ENCODE results near the gene TSPAN31.
A peak's percentile ranks its signal among the peaks of the same experiment; 100 is the strongest.
"Not testable (repeated sequence)": the region's sequence is repeated elsewhere in the genome, so short reads cannot be mapped to it uniquely, and the experiment has no call there.

TSPAN31 gene

DNA sequence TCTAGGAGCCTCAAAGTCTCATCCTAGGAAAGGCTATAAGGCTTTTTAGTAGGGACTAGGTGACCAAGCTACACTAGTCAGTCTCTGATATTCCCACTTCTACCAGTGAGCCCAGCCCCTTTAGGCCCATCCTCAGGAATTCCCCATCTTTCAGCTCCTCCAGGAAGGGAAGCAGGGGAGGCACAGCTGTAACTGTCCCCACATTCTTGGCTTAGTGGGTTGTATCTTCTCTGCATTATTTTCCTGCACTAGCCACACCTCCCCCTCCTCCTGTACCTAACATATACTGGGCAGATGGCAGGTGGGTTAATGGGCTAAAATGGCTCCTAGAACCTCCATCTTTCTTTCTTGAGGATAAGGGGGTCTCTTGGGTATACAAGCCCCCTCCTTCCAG lies 22.5 kb downstream of the TSPAN31 start:
- no peak for DNase-seq (ENCODE audit: low spot score)

DNA sequence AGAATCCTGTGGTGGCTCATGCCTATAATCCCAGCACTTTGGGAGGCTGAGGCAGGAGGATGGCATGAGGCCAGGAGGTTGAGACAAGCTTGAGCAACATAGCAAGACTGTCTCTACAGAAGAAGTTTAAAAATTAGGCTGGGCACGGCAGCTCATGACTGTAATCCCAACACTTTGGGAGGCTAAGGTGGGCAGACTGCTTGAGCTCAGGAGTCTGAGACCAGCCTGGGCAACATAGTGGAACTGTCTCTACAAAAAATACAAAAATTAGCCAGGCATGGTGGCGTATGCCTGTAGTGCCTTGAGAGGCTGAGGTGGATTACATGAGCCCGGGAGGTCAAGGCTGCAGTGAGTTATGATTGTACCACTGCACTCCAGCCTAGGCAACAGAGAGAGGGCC lies 23.0 kb downstream of the TSPAN31 start:
- no peak for DNase-seq (ENCODE audit: low spot score)

DNA sequence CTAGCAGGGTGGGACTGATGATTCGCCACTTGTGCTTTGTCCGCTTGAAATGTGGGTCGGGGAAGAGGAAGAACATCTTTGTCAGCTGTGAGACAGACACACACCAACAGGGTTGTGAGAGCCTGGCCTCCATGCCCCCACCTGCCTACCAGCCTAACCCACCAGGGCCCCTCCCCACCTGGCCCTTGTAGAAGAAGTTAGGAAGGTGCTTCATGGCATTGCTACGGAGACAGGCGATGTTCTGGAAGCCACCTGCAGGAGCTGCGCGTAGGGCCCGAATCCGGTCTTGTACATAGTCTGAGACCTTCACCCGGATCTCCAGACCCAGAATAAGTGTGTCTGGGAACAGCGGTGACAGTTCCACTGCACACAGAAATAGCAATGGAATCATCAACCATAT lies 24.8 kb downstream of the TSPAN31 start:
- no peak for DNase-seq (ENCODE audit: low spot score)

DNA sequence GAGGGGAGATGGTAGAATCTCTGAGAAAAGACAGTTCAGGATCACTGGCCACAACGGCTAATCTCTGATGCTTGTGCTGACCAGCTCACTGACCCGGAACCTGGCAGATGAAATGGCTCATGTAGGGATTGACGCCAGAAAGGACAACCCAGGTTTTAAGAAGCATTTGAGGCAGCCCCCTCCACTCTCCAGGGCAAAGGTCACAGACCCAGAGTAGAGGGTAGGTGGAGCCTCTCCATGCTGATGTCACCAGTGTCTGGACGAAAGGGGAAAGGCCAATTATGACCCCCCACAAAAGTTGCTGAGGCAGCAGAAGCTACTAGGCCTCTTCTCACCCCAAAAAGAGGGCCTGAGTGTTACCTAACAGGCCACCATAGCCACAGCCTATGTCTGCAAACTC lies 25.9 kb downstream of the TSPAN31 start:
- no peak for DNase-seq (ENCODE audit: low spot score)

DNA sequence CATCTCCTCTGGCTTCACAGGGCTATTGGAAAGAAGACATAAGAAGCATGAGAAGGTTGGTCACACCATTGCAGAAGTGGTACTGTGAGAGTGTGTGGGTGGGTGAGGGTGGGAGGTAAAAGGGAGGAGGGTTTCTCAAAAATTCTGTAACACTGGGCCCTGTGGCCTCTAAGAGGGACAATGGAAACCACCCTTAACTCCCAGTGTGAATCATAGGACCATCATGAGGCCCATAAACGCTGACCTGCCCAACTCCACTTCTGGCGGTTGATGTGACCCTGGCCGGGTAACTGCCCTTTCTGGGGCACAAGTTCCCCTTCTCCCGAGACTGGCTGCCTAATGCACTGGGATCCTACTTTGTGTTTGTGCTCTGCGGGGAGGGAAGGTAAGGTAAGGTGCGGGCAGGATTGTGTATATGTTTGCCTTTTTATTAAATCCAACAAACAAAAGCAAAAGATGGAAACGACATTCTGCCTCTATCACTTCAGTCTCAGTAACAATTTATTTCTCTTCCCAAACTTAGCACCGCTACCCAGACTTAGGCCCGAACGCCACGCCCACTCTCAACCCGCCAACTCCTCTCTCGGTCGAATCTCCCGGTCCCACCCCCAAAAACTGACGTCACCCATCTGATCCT lies 26.5 kb downstream of the TSPAN31 start:
- DNase-seq (ENCODE audit: low spot score) = peak; percentile 87

DNA sequence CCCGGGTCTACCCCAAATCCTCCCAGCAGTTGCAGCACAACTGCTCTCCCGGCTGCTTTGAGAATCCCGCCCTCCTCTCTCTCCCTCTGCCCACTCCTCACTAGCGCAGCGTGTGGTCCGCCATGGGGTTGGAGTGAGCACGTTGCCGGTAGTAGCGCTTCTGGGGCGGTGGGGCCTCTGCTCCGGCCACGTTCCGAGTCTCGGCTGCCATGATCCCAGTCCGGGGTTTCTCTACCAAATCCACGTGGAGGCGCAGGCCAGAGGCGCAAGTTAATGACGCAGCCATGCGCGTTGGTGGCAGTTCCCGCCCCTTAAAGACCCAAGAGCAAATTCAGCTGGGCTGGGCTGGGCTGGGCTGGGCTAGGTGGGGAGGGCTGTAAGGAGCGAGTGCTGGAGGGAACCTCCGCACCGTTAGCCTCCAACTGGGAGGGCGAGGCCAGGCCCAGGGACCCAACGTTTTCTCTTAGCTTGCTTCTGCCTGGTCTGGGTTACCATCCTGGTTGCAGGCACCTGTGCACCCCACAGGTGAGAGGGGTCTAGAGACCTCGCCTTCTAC lies 27.1 kb downstream of the TSPAN31 start, which contains the start of gene METTL1:
TSS of gene METTL1 (minus strand) at position 233 of the 556 bp plus-strand sequence. CDS start at position 211, 22 bp downstream.
- DNase-seq (ENCODE audit: low spot score) = peak; percentile 96

DNA sequence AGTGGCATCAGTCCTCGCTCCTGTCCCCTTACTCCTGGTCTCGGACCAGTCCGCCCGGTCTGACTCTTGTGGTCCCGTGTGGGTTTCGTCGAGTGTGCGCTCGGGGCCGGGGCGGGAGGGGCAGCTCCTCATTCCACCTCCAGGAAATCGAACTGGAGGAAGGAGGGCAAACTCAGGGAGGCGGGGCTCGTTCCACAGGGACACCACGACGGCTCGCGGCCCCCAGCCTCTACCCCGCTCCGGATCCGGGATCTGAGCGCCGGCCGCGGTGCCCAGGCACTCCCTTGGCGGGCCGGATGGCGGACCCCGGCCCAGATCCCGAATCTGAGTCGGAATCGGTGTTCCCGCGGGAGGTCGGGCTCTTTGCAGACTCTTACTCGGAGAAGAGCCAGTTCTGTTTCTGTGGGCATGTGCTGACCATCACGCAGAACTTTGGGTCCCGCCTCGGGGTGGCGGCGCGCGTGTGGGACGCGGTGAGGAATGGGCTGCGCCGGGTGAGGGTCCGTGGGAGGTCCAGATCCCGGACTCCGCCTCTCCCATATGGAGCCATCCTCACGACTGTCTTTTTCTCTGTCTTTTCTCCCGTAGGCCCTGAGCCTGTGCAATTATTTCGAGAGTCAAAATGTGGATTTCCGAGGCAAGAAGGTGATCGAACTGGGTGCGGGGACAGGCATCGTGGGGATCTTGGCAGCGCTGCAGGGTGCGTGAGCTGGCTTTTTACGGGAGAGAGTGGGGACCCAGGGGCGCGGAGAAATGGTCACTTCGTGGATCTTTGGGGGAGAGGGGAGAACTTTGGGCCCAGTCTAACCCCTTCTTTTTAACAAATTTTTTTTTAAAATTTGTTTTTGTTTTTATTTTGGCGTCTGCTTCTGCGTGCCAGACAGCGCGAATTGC lies 27.8 kb downstream of the TSPAN31 start, which contains the start of gene EEF1AKMT3:
TSS of gene EEF1AKMT3 (plus strand) at position 186 of the 894 bp plus-strand sequence. CDS start at position 297, 111 bp downstream.
- peak; percentile 66 for DNase-seq (ENCODE audit: low spot score)

DNA sequence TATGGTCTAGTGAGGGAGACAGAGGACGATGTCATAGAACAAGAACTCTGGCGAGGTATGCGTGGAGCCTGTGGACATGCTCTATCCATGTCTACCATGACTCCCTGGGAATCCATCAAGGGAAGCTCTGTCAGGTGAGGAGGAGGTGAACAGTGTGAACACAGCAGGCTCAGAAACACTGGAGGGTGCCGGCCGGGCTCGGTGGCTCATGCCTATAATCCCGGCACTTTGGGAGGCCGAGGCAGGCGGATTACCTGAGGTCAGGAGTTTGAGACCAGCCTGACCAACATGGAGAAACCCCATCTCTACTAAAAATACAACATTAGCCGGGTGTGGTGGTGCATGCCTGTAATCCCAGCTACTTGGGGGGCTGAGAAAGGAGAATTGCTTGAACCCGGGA lies 29.8 kb downstream of the TSPAN31 start:
- DNase-seq (ENCODE audit: low spot score) = not testable (repeated sequence)

DNA sequence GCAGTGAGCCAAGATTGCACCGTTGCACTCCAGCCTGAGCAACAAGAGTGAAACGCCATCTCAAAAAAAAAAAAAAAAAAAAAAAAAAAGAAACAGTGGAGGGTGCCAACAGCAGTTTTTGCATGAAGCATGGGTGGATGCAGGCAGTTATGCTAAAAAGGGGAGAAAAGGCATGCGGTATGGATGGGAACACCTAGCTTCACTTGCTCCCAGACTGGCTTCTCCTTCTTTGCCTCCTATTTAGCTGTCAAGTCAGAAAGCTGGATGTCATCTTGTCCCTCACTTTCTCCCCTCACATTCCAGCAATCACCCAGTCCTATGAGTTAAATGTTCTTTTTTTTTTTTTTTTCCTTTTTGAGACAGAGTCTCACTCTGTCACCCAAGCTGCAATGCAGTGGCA lies 30.2 kb downstream of the TSPAN31 start:
- DNase-seq (ENCODE audit: low spot score) = no peak

DNA sequence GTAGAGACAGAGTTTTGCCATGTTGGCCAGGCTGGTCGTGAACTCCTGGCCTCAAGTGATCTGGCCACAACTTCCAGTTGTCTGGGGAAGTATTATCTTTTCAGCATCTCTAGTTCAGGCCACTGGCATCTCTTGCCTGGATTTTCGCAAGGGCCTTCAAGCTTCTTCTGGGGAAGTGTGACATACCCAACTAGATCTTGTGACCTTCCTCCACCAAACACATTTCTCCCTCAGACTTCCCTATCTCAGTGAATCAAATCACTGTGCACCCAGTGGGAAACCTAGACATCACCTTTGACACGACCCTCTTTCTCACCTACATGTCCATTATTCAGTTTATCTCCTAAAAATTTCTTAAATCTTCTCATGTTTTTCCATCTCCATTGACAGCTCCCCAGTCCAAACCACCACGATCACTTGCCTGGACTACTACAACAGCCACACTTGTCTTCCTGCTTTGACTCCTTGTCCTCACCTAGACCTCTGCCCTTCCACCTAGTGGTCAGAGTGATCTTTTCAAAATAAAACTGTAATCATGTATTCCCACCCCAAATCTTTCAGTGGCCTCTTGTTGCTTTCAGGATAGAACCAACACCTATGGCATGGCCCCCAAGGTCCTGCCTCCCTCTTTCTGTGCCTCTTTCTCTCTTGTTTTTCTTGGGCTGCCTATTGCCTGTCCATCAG lies 30.9 kb downstream of the TSPAN31 start:
- DNase-seq (ENCODE audit: low spot score) = no peak

DNA sequence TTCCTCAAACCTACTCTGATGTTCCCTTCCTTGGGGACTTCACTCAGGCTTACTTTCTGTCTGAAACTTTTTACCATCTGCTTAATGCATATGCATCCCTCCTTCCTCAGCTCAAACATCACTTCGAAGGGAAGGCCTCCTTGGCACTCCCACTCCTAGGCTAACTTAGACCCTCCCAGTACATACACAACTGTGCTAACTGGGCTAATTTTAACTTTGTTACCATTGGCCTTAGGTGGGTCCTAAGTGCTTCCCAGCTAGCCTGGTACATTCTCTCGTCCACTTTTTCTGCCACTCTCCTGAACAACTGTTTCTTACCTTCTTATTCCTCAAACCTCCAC lies 31.4 kb downstream of the TSPAN31 start:
- no peak for DNase-seq (ENCODE audit: low spot score)

DNA sequence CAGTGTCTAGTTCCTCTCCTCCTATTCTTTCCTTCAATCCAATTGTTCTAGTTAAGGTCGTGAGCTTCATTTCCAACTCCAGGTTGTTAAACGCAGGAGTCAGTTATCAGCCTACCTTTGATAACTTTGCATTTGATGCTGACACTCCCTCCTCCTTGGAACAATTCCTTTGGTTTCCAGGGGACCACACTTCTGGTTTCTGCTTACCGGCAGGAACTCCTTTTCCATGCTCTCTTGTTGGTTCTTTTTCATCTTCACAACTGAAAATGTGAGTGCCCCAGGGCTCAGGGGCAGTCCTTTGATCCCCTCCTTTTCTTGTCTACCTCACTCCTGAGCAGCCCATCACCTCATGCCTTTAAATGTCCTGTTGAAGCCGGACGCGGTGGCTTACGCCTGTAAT lies 32.5 kb downstream of the TSPAN31 start:
- DNase-seq (ENCODE audit: low spot score) = no peak

DNA sequence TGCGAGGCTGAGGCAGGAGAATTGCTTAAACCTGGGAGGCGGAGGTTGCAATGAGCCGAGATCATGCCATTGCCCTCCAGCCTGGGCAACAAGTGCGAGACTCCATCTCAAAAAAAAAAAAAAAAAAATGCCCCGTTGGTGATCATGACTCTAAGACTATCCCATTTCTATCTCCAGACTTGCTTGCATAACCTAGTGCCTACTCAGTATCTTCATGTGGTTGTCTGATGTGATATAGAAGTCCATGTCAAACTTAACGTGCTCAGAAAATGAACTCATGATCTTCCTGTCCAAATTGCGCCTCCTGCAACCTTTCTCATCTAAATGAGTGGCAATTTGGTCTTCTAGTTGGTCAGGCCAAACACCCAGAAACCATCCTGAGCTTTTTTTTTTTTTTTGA lies 33.1 kb downstream of the TSPAN31 start:
- no peak for DNase-seq (ENCODE audit: low spot score)

DNA sequence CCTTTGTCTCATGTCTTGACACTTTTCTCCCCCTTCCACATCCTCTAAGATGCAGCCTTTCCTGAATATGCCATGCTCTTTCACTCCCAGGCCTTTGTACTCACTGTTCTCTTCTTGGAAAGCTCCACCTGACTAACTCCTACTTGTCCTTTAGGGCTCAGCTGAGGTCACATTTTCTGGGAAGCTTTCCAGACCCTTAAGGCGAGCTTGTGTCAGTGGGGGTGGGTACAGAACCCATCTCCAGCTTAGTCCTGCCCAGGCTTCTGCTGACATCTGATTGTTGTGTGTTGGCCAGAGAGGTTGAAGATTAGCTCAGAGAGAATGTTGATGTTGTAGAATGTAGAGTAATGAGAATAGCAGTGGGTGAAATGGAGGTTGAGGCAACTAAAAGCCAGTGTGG lies 34.9 kb downstream of the TSPAN31 start:
- no peak for DNase-seq (ENCODE audit: low spot score)

DNA sequence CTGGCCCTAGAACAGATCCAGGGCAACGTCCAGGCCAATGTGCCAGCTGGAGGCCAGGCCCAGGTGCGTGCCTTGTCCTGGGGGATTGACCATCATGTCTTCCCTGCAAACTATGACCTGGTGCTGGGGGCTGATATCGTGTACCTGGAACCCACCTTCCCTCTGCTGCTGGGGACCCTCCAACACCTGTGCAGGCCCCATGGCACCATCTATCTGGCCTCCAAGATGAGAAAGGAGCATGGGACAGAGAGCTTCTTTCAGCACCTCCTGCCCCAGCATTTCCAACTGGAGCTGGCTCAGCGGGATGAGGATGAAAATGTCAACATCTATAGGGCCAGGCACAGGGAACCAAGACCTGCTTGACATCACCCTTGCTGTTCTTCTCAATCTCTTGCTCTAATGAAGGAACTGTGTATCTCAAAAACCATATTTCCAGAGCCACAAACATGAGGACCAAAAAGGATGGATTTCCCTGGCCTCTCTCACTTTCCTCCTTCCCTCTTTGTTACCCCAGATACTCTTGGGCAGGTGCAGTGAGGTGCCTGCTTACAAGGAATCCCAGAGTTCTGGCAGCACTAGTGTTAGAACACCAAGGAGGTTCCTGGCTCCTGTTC lies 35.6 kb downstream of the TSPAN31 start:
- no peak for DNase-seq (ENCODE audit: low spot score)

DNA sequence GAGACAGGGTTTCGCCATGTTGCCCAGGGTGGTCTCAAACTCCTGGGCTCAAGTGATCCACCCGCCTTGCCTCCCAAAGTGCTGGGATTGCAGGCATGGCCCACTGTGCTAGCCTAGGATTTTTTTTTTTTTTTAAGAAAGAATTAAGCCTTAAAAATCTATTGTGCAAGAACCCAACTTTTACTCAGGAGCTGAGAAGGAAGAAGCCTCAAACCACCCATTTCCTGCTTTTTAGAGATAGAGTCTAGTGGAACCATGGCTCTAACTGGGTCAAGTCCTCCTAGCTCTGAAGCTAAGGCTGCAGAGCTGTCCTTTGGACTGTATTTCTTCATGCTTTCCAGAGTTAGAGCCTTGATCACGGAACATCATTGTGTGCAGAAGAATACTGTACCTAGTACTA lies 36.4 kb downstream of the TSPAN31 start:
- no peak for DNase-seq (ENCODE audit: low spot score)

DNA sequence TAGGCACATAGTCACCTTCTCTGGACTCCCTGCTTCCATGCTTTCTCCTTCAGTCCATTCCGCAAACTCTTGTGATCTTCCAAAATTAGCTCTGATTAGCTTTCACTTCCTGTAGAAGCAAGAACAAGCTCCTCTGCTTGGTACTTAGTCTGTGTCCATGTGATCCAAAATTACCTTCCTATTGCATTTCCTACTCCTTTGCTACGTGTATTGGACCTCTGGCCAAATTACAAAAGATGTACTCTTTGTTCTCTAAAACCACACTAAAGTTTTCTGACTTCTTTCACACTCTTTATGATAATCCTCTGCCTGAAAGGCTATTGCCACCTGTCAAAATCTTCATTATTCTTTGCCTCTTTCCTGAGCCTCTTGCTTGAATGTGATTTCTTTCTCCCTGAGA lies 37.0 kb downstream of the TSPAN31 start:
- DNase-seq (ENCODE audit: low spot score) = no peak

DNA sequence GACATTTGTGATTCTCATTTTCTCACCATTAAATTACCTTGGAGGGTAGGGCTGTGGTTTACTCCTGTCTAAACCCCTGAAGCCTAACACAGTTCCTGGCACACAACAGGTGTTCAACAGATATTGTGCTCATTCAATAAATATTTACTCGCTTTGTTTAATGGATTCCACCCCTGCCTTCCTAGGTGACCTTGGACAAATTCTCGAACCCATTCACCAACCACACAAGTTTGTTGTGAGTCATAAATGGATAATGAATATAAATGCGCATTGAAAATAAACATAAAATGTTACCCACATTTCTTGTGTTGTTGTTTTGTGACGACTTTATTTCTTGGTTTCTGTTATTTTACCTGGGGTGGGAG lies 37.4 kb downstream of the TSPAN31 start:
- no peak for DNase-seq (ENCODE audit: low spot score)

DNA sequence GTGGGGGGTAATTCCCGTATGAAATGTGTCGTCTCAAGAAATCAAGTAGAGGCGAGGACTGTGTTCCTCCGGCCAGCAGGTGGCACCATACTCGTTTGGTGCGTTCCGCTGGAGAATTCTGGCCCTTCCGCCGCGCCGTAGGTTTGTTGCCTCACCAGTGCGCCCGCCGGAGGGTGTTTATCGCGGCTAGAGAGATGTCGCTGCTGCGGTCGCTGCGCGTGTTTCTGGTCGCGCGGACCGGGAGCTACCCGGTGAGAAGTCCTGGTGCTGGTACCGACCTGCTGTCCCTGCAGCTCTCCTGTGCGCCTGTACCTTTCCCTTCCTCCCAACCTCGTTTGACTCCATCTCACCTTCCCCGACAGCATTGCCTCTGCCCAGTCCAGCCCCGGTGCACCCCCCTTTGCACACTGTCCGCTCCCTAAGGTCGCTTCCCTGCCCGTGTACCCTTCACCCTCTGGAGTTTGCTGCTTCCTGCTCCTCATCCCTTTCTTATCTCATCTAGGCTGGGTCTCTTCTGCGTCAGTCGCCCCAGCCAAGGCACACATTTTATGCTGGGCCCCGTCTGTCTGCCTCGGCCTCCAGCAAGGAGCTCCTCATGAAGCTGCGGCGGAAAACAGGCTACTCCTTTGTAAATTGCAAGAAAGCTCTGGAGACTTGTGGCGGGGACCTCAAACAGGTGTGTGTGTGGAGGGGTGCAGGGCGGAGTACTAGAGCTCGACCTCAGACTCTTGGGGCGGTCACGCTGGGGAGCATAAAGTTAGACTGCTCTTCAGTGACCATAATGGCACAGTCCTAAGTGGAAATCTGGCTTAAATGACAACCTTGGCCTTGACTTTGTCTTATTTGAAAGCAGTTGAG lies 38.0 kb downstream of the TSPAN31 start, which contains the start of gene TSFM:
TSS of gene TSFM (plus strand) at position 180 of the 858 bp plus-strand sequence. CDS start at position 195, 15 bp downstream.
- DNase-seq (ENCODE audit: low spot score) = peak; percentile 91

DNA sequence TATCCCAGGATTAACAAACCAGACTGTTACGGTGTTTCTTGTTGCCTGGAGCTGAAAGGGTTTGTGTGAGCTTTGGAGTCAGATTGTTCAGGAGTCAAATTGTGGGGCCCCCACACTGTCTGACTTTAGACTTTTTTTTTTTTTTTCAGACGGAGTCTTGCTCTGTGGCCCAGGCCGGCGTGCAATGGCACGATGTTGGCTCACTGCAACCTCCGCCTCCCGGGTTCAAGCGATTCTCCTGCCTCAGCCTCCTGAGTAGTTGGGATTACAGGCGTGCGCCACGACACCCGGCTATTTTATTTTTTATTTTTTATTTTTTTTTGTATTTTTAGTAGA lies 38.6 kb downstream of the TSPAN31 start:
- DNase-seq (ENCODE audit: low spot score) = no peak

DNA sequence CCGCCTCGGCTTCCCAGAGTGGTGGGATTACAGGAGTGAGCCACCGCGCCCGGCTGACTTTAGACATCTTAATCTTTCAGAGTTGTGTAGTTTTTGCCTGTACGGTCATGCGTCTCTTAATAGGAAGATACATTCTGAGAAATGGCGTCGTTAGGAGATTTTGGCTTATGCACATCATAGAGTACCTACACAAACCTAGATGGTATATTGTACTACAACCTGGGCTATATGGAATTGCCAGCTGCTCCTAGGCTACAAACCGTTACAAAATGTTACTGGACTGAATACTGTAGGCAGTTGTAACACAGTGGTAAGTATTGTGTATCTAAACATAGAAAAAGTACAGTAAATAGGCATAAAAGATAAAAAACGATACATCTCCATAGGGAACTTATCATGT lies 39.0 kb downstream of the TSPAN31 start:
- no peak for DNase-seq (ENCODE audit: low spot score)
